ENCODE results near the gene KCTD16.

Gene KCTD16

GRCh38 chr5:144284931-144285502 lies 114.3 kb downstream of the KCTD16 start:
- no peak for DNase-seq (ENCODE audit: low spot score)

GRCh38 chr5:144289277-144289676 lies 118.6 kb downstream of the KCTD16 start:
- no peak for DNase-seq (ENCODE audit: low spot score)

- DNase-seq (ENCODE audit: low spot score), result no peak
Observed at GRCh38 chr5:144292029-144292428, 121.4 kb downstream of the KCTD16 start.

- DNase-seq (ENCODE audit: low spot score), result no peak
Observed at GRCh38 chr5:144295284-144295683, 124.6 kb downstream of the KCTD16 start.

GRCh38 chr5:144297081-144297480 lies 126.4 kb downstream of the KCTD16 start:
- no peak for DNase-seq (ENCODE audit: low spot score)

- no peak for DNase-seq (ENCODE audit: low spot score)
Observed at GRCh38 chr5:144298658-144299057, 128.0 kb downstream of the KCTD16 start.

- DNase-seq (ENCODE audit: low spot score), result no peak
Observed at GRCh38 chr5:144304688-144305087, 134.0 kb downstream of the KCTD16 start.

- no peak for DNase-seq (ENCODE audit: low spot score)
Observed at GRCh38 chr5:144307736-144308135, 137.1 kb downstream of the KCTD16 start.

- DNase-seq (ENCODE audit: low spot score), result no peak
Observed at GRCh38 chr5:144308174-144308573, 137.5 kb downstream of the KCTD16 start.

- DNase-seq (ENCODE audit: low spot score), result no peak
Observed at GRCh38 chr5:144308906-144309670, 138.4 kb downstream of the KCTD16 start.

- no peak for DNase-seq (ENCODE audit: low spot score)
Observed at GRCh38 chr5:144310621-144311020, 139.9 kb downstream of the KCTD16 start.

- no peak for DNase-seq (ENCODE audit: low spot score)
Observed at GRCh38 chr5:144313147-144313726, 142.6 kb downstream of the KCTD16 start.

GRCh38 chr5:144315026-144315425 lies 144.4 kb downstream of the KCTD16 start:
- no peak for DNase-seq (ENCODE audit: low spot score)

- no peak for DNase-seq (ENCODE audit: low spot score)
Observed at GRCh38 chr5:144315994-144316634, 145.4 kb downstream of the KCTD16 start.

- no peak for DNase-seq (ENCODE audit: low spot score)
Observed at GRCh38 chr5:144318011-144318410, 147.3 kb downstream of the KCTD16 start.

GRCh38 chr5:144318460-144318859 lies 147.8 kb downstream of the KCTD16 start:
- no peak for DNase-seq (ENCODE audit: low spot score)

- DNase-seq (ENCODE audit: low spot score), result no peak
Observed at GRCh38 chr5:144323181-144323580, 152.5 kb downstream of the KCTD16 start.

- no peak for DNase-seq (ENCODE audit: low spot score)
Observed at GRCh38 chr5:144325532-144325931, 154.9 kb downstream of the KCTD16 start.

- DNase-seq (ENCODE audit: low spot score), result no peak
Observed at GRCh38 chr5:144328494-144328893, 157.8 kb downstream of the KCTD16 start.

GRCh38 chr5:144328980-144329379 lies 158.3 kb downstream of the KCTD16 start:
- no peak for DNase-seq (ENCODE audit: low spot score)

- DNase-seq (ENCODE audit: low spot score), result no peak
Observed at GRCh38 chr5:144329681-144330080, 159.0 kb downstream of the KCTD16 start.

- DNase-seq (ENCODE audit: low spot score), result no peak
Observed at GRCh38 chr5:144331361-144331760, 160.7 kb downstream of the KCTD16 start.

GRCh38 chr5:144332265-144332664 lies 161.6 kb downstream of the KCTD16 start:
- DNase-seq (ENCODE audit: low spot score), result no peak
